ENCODE measurements around the gene CD9.

GRCh38 chr12:6161124-6161882 lies 38.9 kb upstream of the CD9 start:
- TF ChIP-seq TAF7 (optimal IDR thresholded peaks at IDR 0.05; ENCODE audit: borderline replicate concordance, low read depth, low read length) (no peak), GABPA (IDR thresholded peaks at IDR 0.05; ENCODE audit: borderline replicate concordance, insufficient read depth, low read length) (no peak), HDAC2 (IDR thresholded peaks at IDR 0.05; ENCODE audit: borderline replicate concordance in 1 of 2, low read depth in 2 of 2, low read length in 2 of 2) (no peak), POLR2A (IDR thresholded peaks at IDR 0.05; ENCODE audit: control extremely low read depth in 1 of 2, low read depth in 2 of 2, low read length in 2 of 2) (no peak), SIN3A (conservative IDR thresholded peaks at IDR 0.05 in 1 of 2, IDR thresholded peaks at IDR 0.05 in 1 of 2; ENCODE audit: low read depth in 1 of 2, low read length in 2 of 2) (no peak), CHD2 (IDR thresholded peaks at IDR 0.05; ENCODE audit: low read length) (no peak), CTBP2 (IDR thresholded peaks at IDR 0.05; ENCODE audit: borderline replicate concordance, insufficient read depth, insufficient read length, low read length) (no peak), NRF1 (IDR thresholded peaks at IDR 0.05; ENCODE audit: low read depth, low read length) (no peak), TAF1 (IDR thresholded peaks at IDR 0.05; ENCODE audit: low read depth, low read length) (no peak)
- TF ChIP-seq, protein P1, sequence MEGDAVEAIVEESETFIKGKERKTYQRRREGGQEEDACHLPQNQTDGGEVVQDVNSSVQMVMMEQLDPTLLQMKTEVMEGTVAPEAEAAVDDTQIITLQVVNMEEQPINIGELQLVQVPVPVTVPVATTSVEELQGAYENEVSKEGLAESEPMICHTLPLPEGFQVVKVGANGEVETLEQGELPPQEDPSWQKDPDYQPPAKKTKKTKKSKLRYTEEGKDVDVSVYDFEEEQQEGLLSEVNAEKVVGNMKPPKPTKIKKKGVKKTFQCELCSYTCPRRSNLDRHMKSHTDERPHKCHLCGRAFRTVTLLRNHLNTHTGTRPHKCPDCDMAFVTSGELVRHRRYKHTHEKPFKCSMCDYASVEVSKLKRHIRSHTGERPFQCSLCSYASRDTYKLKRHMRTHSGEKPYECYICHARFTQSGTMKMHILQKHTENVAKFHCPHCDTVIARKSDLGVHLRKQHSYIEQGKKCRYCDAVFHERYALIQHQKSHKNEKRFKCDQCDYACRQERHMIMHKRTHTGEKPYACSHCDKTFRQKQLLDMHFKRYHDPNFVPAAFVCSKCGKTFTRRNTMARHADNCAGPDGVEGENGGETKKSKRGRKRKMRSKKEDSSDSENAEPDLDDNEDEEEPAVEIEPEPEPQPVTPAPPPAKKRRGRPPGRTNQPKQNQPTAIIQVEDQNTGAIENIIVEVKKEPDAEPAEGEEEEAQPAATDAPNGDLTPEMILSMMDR (IDR thresholded peaks at IDR 0.05; ENCODE audit: control extremely low read depth in 1 of 3, insufficient read depth in 1 of 3, low read depth in 1 of 3, low read length in 3 of 3) = no peak

Data from H1 (cell line).